Activated naive CD4-positive, alpha-beta T cell (primary cell): ENCODE results near the gene PLOD2.

Experiments used
- DNase-seq, 4 experiments: peaks; one replicate each; lab custom pipeline; 2025; lab: John Stamatoyannopoulos, UW

Gene PLOD2

DNA sequence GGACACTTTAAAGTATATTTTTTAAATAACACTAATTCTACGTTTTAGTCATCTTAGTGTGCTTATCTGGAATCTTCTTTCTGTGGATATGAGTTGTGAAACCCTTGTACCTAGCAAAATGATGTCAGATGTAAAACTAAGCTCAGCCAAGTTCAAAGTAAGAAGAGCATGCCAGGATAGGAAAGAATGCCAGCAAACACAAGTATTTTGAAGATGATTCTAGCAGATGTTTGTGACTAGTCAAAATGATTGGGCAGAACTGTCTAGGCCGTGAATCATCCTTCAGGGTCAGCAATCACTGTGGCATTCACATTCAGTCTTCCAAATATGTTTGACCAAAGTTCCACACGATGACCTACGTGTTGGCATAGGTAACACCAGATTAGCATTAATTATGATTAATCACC is 5.4 kb upstream of the PLOD2 start:
- DNase-seq, result no peak

DNA sequence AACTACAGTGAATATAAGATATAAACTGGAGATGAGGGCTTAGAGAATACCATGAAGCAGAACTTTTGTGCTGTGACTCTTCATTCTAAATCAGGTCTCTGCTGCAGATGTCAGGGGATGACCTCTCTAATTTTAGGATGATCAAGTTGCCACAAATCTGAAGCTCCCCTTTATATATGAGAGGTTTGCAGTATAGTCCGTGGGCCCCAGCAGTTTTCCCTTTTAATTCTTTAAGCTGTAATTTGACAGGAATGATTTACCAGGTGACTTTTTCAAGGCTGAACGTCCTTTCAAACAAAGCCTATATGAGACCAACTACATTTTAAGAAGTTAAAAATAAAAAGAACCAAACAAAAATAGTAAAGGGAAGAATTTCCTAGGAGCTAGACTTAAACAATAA is 4.9 kb upstream of the PLOD2 start:
- DNase-seq, result no peak

GRCh38 chr3:146164971-146165769 is 4.2 kb upstream of the PLOD2 start:
- DNase-seq, result no peak

DNA sequence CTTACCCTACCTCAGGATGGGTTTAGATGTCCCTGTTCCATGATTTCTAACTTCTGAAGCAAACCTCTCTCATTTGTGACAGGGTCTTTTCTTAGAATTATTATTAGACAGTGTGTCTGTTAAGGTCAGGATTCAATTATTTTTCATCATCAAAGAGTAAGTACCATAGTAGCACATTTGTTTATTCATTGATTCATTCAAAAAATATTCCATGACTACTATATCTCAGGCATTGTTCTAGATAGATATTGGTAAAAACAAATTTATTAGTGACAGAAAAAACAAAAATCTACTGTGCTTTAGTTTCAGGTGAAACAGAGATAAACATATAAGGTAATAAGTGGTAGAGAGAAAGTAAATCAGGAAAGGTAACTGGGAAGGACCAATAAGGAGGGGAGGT is 3.5 kb upstream of the PLOD2 start:
- no peak for DNase-seq

- no peak for DNase-seq
These were observed 3.1 kb upstream of the PLOD2 start for GRCh38 chr3:146164071-146164470.

- DNase-seq, result no peak
These were observed 2.6 kb upstream of the PLOD2 start for GRCh38 chr3:146163584-146163983.

DNA sequence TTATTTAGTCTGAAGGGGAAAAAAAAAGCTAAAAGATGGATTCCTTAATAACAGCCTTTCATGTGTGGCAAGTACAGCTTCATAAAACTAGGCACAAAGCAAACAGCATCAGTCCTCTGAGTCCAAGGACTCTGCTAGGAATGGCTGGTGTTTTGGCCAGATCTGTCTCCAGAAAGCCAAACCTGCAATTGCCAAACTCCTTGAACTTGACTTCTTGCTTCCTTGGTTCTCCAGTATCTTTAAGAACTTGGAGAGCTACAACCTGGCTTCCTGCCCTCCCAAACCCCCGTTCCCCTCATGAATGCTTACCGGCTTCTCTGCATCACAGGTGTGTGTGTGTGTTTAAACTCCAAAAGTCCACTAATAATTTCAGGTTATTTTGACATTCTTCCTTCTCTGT is 1.6 kb upstream of the PLOD2 start:
- no peak for DNase-seq

DNA sequence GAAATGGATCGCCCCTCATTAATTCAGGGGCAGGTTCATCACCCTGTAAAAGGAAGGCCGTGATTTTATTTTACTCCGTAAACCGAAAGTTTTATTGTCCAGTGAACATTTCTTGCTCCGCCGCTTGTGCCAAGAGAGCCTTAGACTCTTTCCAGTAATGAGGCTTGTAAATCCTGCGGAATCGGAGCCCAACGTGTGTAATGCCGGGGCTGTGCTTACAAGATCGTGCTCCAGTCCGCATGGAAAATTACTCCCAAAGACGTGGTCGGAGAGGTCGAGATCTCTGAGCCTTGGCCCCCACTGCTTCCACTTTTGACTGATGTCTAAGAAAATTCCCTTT is 649 bp upstream of the PLOD2 start:
- no peak for DNase-seq

DNA sequence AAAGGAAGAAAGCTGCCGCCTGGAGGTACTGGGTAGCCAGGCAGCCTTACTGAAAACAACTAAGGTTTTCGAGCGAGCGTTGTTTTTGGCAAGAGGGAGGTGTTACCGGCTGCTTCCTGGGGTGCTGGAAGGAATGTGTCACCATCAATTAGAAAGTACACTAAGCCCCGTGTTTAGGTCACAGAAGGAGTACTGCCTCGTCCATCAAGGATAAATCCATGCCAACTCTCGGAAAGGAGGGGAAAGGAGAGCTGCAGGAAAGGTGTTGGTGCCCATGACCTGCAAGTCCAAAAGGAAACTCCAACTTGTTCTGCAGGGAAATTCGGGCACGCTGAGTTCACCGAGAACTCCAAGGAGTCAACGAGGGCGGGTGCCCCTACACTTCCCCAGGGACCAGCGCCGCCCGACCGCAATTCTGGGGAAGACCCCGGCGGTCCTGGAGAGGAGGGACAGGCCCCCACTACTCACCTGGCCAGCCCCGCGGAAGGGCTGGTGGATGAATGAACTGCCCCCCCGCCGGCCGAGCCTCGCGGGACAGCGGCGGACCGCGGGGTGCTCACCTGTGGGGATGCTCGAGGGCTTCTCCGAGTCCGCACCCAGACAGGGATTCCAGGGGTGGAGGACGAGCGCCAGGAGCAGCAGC is 542 bp downstream of the PLOD2 start:
- no peak for DNase-seq

DNA sequence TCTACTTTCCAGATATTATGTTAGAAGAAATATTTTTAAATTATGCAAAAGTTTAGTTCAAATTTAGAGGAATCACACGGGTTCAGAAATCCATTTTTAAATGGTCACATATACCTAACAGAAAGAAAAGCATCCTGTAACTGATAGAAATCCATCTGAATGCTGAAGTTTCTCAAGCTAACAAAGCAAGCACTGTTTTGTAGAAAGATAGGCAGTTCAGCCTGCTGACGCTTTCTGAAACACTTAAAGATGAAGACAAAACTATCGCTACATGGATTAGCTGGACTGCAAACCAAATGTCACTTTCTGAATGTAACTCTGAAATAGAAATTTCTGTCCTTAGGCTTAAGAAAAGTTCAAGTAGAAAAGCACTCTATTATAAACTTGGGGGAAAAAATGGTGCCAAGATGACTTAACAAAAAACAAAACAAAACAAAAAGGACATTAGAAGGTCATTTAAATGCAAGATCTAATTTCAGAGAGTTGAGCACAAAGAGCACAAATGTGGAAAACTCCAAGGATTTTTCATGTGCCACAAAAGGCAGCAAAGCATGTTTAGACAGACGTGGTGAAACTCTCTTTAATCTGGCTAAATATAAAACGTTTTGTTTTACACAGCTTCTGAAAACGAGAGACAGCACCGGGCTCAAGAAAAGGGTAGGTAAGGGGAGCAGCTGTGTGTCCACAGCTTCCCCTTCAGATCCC is 1.2 kb downstream of the PLOD2 start:
- no peak for DNase-seq

- DNase-seq, result no peak
These were observed 1.9 kb downstream of the PLOD2 start for GRCh38 chr3:146159037-146159436.

- no peak for DNase-seq
These were observed 3.5 kb downstream of the PLOD2 start for GRCh38 chr3:146157325-146158060.

- no peak for DNase-seq
These were observed 4.2 kb downstream of the PLOD2 start for GRCh38 chr3:146156666-146157314.

- DNase-seq, result no peak
These were observed 4.9 kb downstream of the PLOD2 start for GRCh38 chr3:146156095-146156494.

DNA sequence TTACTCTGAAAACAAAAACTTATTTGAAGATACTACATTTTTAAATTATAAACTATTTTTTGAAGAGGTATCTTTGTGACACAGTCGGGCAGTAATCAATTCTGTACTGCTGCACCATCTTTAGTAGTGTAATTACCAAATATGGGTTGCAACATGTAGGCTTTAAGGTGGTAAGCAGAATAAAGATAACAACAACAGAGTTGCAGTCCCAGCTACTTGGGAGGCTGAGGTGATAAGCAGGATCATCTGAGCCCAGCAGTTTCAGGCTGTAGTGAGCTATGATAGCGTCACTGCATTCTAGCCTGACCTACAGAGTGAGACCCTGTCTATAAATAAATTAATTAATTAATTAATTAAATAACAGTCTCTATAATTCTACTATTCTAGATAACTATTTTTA is 6.0 kb downstream of the PLOD2 start:
- DNase-seq, result no peak

GRCh38 chr3:146154316-146154715 is 6.7 kb downstream of the PLOD2 start:
- DNase-seq, result no peak

DNA sequence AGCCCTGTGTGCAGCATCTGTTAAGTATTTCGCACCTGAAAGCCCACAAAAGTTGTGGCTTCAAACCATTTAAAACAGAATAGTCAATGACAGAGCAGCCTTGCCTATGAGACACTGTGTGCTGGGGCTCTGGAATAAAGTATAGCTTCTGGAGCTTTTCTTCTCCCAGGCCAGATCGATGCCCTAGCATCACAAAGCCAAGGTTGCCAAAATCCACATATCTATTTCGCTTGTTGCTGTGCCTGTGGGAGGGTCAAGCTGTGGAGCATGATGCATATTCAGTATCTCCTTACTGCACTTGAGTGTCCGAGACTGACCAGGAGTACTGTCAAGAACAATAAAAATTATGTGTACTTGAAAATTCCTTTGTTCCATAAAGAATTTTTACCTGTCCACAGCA is 7.6 kb downstream of the PLOD2 start:
- DNase-seq, result no peak

GRCh38 chr3:146152834-146153233 is 8.2 kb downstream of the PLOD2 start:
- DNase-seq, result no peak

DNA sequence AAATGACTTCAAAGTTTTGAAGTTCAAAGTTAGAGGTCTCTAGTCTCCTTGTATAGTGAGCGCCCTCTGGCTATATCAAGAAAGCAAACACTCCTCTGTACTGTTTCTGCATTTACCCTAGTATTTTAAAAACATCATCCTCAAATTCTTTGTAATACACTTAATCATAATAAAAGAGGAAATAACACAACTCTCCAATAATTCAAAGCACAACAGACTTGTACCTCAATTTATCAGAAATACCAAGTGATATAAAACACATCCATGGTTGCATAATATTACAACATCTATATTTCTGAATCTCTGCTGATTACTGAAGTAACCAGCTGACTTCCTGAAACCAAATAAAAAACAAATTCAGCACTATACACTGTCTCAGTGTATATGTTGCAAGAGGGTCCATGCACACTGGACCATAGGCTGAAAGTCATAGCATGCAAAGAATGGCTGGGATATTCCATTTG is 12.5 kb downstream of the PLOD2 start:
- no peak for DNase-seq

GRCh38 chr3:146145642-146146041 is 15.3 kb downstream of the PLOD2 start:
- no peak for DNase-seq

DNA sequence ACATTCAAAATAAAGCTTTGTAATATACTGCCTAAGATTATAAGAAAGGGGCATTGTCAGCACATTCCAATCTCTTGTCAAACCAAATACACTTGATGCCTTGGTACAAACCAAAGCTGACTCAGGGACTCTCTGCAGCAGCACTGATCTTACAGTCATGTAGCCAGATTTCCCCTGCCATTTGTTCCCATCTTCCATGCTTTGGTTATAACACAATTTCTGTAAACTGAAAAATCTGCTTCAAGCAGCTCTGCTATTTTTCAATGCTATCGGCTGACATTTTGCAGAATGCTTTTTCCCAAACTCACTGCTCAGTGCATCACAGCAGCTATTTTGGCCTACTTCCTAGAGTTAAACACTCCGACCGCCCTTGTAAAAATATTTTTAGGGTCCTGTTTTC is 18.2 kb downstream of the PLOD2 start:
- no peak for DNase-seq

DNA sequence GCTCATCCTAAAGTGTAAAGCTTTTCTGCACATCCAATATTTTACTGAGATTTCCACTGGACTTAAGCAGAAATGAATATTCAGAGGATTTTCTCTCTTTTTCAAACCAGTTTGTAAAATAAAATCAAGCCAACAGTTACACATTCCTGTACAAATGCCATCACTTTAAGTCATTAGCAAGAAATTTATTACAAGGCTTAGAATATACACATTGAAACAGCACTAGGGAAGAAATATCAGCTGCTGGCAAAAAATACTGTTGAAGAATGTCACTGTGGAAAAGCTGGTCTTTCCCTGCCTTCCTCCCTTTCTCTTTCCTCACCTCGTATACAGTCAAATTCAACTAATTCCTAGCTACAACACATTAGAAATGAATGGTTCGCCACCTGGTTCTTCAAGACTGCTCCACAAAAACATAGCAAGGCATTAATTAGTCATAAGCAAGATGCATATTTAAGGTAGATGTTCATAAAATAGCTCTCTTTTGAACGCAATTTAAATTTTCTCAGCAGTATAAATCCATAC is 21.3 kb downstream of the PLOD2 start:
- DNase-seq, result no peak
